NCI-H2081 treated with DMSO at 0.1 percent for 48 hours (cell line): ENCODE measurements around the gene LRRC3.
"Not testable (repeated sequence)": the region's sequence is repeated elsewhere in the genome, so short reads cannot be mapped to it uniquely, and the experiment has no call there.

ENCODE experiments used
- DNase-seq: peaks from one replicate; lab custom pipeline; 2025; lab: John Stamatoyannopoulos, UW

Gene LRRC3

DNA sequence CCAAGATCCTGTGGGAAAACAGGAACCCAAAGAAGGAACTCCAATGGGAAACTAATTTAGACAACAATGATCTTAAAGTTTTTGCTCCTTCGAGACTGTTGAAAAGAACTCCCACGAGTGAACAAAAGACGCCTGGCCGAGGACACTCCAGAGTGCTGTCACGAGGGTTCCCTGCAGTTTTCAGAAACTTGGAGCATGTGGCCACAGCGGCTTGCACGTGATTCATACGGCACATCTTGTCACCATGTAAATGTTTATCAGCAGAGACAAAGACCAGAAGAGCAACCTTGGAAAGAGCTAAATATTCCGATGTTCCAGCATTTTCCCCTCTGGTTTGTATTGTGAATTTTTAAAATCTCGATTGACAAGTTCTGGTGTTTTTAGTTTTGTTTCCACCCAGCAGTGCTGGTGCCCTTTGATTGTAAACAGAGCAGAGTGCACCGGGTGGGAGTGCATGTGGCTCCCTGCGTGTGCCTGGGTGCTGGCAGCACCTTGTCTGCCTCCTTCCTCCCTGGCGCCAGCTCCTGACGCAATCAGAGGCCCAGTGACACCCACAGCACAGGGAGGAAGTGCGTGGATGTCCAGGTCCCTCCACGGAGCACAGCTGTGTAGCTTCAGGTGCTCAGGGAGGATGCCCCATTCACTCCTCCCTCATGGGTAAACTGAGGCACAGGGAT lies 23.0 kb downstream of the LRRC3 start:
- no peak for DNase-seq

DNA sequence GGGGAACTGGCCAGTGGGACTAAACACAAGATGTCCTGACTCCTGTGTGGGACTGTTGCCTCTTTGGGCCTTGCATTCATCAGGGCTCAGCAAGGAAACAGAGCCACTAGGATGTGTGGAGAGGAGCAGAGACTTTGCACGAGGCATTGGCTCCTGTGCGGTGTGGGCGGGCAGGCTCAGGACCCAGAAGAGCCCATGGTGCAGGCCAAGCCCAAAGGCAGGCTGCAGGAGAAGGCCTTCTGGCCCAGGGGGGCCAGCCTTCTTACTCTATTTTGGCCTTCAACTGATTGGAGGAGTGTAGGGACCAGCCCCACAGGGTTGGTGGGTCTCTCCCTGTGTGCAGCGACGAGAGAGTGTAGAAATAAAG lies 23.5 kb downstream of the LRRC3 start:
- DNase-seq: no peak

DNA sequence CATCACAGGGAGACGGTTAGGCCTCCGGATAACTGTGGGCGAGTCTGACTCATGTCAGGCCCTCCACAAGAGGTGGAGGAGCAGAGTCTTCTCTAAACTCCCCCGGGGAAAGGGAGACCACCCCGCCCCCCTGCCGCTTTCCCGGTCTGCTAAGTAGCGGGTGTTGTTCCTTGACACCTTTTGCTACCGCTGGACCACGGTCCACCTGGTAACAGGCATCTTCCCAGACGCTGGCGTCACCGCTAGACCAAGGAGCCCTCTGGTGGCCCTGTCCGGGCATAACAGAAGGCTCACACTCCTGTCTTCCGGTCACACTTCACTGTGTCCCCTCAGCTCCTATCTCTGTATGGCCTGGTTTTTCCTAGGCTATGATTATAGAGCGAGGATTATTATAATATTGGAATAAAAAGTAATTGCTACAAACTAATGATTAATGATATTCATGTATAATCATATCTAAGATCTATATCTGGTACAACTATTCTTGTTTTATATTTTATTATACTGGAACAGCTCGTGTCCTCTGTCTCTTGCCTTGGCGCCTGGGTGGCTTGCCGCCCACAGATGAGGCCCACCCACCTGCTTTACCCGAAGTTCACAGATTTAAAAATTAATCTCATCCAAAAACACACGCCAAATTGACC lies 24.4 kb downstream of the LRRC3 start:
- not testable (repeated sequence) for DNase-seq

DNA sequence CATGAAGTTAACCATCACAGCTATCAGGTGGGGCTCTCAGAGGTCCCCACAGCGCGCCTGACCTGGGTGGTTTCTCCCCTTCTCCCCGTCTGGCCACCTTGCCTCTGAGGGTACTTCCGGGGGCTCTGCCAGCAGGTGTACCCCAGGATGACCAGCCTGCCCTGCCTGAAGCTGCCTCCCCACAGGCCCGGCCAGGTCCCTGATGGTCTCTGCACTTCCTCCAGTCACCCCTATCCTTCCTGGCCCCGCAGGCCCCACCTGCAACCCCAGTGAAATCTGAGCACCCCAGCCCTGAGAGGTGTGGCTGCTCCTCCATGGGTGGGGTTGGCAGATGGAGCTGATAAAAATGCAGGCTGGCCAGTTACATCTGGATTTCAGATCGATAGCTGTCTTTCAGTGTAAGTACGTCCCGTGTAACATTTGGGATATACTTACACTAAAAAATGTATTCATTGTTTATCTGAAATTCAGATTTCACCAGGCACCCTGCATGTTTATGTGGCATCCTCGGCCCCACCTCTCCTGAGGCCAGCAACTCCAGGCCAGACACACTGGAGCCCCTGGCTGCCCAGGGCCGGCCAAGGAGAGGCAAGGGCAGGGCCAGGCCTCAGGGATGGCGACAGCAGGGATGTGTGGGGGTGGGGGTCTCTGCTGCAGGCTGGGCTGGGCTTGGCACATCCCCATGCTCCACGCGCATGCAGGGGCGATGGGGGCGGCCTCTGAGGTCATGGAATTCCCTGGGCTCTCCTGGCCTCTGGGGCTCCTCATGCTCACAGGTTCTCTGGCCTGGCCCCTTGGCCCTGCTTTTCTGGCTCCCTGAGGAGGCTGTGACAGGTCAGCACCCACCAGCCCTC lies 25.1 kb downstream of the LRRC3 start:
- DNase-seq: no peak

DNA sequence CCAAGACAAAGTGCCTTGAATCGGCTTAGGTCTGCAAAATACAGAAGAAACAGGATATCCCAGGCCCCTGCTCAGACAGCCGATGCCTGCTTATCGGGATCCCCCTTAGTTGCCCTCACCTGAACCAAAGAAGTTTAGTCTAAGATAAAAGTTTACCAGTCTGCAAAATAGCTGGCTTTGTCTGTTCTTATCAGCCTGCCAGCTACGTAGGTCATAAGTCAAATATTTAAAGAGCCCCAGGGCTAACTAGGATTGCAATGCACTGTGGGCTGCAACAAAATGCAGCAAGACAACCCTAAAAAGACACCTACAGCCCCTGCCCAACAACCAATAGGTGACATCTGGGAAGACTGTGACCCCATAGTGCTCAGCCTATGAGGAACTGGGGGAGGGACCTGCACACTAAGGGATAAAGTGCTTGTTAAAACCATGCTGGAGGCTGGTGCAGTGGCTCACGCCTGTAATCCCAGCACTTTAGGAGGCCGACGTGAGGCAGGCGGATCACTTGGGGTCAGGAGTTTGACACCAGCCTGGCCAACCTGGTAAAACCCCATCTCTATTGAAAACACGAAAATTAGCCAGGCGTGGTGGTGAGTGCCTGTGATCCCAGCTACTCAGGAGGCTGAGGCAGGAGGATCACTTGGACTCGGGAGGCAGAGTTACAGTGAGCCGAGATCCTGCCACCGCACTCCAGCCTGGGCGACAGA lies 27.4 kb downstream of the LRRC3 start:
- DNase-seq: no peak

DNA sequence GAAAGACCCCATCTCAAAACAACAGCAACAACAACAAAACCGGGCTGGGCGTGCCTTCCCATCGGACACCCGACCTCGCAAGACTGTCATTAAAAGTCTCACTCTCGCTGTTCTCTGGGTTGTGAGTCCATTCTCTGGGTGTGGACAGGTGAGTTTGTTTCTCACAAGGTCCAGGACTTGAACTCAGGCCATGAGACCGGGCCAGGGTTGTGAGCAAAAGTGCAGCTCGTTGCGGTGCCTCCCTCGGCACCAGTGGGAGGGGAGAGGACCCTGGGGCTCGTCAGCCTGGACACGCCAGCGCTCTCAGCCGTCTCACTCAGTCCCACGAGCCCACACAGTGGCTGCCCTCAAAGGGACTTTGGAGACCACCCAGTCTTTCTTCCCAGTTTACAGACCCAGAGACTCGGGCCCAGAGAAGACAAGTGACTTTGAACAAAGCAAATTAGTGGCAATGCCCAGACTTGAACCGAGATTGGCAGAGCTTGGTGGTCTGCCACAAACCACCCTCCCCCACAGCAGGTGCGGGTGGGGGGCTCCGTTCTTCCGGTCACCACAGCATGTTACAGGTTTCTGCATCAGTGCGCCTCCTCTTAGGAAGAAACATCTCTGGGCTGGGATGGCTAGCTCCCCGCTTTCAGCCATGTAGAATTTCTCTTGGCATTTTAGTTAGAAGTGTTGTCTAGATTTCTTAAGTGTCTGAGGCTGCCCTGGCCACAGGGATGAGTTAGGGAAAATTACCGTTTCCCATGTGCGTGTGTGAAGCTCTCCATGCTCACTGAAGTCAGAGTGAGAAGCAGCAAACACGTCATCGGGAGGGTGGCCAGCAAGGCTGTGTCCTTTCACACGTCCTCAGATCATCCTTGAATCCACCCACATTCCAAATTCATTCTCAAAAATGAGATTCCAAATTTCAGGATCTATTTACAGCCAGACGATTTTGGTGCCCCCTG lies 28.3 kb downstream of the LRRC3 start:
- no peak for DNase-seq

DNA sequence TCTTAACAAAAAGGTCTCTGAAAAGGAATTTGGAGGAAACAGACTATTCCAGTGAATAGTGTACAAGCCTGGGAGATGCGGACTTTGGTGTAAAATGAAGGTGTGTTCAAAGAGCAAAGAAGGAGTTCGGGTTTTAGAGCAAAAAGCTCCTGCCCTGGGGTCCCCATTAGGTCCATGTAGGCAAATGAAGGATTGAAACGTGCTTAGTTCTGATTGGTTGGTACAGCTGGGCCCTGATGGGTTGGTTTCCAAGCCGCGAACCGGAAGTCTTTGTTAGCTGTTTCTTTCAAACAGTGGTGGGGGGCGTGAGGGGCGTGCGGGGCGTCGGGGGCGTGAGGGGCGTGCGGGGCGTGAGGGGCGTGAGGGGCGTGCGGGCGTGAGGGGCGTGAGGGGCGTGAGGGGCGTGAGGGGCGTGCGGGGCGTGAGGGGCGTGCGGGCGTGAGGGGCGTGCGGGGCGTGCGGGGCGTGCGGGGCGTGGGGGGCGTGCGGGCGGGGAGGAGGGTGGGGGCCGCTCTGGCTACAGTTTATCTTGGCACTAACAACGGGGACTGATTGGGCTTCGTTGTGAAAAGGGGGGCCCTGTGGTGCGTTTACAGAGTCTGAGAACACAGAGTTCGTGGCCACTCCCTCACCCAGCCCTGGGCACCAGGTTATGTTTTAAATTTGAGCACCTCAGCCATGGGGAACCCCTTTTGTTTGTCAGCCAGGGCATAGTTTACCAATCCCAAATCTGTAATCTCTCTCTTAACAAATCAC lies 29.4 kb downstream of the LRRC3 start:
- no peak for DNase-seq

DNA sequence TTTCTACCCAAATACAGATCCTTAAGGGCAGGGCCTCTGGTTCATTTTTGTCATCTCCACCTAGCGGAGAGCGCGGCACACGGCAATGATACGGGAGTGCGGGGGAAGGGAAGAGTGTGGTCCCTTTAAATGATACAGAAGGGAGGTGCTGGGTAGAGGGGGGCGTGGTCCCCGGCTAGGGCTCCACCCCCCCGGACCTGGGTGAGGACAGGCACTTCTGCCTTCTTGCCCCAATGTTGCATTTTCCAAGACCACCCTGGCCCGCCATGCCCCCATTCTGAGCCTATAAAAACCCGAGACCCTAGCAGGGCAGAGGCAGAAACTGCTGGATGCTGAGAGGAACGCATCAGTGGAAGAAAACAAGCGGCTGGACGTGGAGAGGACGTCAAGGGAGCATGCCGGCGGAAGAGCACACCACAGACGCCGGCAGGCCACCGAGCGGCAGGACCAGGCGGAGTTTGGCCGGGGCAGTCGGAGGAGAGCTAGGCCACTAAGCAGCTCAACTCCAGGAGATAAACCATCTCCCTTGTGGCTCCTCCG lies 30.0 kb downstream of the LRRC3 start:
- DNase-seq: no peak

DNA sequence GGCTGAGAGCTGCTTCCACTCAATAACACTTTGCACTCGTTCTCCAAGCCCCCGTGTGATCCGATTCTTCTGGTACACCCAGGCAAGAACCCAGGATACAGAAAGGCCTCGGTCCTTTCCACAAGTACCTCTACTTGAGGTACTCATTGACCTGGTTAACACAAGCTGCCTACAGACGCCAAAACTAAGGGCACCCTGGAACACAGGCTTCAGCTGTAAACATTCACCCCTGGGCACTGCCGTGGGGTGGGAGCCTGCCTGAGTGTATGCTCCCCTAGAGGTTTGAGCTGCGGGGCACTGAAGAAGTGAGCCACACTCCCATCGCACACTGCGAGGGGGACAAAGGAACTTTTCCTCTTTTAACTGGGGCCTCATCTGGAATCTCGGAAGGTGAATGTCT lies 30.5 kb downstream of the LRRC3 start:
- no peak for DNase-seq

DNA sequence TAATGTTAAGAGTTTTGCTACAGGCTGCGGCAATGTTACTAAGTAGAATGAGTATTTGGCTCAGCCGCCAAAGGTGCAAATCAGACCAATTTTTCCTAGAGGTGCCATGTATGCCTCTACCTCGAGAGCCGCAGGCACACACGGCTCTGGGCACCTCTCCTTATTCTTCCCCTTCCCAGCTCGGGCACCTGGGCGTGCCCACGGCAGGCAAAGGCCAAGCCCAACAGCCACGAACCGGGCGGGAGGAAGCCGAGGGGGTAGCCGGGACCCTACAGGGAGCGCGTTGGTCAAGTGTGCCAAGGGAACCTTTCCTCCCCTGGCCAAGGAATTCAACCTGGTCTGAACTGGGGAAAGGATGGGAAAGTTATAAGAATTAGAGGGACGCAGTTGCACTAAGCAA lies 31.0 kb downstream of the LRRC3 start:
- no peak for DNase-seq

DNA sequence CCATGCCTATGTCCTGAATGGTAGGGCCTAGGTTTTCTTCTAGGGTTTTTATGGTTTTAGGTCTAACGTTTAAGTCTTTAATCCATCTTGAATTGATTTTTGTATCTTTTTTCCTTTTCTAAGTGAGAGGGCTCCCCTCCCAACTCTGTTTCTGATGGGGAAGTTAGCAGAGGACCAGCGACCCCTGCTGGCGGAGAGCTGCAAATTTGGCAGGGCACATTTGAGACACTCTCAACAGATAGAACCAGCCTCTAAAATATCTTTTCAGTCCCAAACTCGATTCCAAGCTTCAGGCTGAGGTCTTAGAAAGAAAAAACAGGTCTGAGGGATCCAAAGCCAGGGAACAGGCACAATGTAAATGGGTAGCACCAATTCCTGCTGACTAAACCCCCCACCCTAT lies 32.5 kb downstream of the LRRC3 start:
- no peak for DNase-seq

DNA sequence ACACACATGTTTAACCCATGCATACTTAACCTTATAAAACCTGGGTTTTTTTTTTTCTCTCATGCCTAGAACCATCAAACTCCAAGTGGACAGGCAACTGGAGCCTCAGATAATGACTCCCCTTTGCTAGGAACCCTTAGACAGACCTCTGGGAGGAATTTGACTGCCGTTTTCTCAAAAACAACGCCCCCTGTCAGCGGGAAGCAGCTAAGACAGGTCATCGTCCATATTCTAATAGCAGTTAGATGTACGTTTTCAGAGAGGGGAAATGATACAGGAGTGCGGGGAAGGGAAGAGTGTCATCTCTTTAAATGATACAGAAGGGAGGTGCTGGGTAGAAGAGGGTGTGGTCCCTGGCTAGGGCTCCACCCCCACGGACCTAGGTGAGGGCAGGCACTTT lies 34.7 kb downstream of the LRRC3 start:
- DNase-seq: no peak

DNA sequence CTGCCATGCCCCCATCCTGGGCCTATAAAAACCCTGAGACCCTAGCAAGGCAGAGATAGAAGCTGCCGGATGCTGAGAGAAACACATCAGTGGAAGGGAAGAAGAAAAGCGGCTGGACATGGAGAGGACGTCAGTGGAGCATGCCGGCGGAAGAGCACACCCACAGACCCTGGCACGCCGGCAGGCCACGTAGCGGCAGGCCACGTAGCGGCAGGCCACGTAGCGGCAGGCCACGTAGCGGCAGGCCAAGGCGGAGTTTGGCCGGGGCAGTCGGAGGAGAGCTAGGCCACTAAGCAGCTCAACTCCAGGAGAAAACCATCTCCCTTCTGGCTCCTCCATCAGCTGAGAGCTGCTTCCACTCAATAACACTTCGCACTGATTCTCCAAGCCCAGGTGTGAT lies 35.1 kb downstream of the LRRC3 start:
- no peak for DNase-seq

DNA sequence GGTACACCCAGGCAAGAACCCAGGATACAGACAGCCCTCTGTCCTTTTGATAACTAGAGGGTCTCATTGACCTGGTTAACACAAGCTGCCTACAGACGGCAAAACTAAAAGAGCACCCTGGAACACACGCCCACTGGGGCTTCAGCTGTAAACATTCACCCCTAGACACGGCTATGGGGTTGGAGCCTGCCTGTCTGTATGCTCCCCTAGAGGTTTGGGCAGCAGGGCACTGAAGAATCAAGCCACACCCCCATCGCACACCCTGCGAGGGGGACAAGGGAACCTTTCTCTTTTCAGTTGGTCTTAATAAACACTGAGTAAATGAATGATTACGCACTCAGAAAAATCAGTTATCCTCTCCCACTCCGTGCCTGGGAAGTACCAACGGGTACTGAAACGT lies 35.5 kb downstream of the LRRC3 start:
- DNase-seq: no peak

DNA sequence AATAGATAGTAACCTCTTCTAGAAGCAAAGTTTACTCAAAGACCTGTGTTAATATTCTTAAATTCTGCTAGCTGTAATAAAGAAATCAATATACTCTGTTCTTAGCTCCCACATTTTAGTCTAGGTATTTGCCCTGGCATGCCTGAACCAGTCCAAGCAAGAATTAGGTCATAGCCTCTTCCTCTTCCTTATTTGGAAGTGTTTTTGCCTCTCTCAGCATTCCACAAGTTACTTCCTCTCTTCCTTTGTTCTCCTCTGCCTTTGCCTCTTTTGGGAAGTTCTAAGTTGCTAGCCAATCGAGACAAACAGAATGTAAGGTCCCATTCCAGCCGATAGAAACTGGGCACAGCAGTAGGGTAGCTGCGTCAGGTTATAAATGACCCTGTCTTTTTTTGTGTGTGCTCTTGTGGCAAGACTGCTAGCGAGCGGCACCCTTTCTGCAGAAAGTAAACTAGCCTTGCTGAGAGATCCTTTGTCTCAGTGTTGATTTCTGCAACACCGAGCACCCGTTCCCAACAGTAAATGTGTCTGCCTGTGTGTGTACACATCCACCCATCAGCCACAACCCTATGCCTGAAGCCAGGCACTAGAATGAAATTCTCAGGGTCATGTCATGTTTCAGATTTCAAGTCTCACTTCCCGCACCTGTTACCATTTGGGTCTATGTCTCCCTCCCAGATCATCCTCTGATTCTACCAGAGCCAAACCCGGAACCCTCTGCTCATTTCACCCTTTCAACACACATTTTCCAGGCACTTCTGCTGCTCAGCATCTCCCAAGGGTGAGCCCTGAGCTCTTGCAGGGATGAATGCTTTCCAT lies 37.5 kb downstream of the LRRC3 start:
- DNase-seq: no peak

DNA sequence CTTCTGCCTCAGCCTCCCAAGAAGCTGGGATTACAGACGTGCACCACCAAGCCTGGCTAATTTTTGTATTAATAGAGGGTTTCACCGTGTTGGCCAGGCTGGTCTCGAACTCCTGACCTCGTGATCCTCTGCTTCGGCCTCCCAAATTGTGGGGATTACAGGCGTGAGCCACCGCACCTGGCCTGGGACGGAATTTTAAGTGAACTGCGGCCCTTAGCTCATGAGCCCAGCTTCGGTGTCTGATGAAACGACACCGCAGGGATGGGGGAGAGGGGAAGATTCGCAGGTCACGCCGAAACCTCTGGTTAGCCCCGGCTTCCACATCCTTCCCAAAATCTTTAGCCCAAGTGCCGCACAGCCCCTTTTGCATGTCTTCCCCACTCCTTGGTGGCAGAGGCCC lies 39.1 kb downstream of the LRRC3 start:
- DNase-seq: no peak

DNA sequence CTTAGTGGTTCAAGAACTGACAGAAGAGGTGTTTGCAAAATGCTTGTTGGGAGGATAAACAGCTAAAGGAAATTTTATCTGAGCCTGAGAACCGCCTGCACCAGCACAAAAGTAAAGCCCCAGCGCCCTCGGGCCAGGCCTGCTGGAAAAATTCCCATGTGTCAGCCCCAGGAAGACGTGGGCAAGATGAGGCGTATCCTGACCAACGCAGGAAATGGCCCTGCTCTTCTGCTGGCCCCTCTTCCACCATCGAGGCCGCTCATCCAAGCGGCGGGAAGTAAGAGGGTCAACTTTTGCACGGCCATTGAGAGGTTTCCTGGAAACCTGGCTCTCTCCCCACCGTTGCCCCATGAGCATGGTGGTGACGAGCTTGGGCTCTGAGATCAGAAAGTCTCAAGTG lies 39.6 kb downstream of the LRRC3 start:
- DNase-seq: no peak

DNA sequence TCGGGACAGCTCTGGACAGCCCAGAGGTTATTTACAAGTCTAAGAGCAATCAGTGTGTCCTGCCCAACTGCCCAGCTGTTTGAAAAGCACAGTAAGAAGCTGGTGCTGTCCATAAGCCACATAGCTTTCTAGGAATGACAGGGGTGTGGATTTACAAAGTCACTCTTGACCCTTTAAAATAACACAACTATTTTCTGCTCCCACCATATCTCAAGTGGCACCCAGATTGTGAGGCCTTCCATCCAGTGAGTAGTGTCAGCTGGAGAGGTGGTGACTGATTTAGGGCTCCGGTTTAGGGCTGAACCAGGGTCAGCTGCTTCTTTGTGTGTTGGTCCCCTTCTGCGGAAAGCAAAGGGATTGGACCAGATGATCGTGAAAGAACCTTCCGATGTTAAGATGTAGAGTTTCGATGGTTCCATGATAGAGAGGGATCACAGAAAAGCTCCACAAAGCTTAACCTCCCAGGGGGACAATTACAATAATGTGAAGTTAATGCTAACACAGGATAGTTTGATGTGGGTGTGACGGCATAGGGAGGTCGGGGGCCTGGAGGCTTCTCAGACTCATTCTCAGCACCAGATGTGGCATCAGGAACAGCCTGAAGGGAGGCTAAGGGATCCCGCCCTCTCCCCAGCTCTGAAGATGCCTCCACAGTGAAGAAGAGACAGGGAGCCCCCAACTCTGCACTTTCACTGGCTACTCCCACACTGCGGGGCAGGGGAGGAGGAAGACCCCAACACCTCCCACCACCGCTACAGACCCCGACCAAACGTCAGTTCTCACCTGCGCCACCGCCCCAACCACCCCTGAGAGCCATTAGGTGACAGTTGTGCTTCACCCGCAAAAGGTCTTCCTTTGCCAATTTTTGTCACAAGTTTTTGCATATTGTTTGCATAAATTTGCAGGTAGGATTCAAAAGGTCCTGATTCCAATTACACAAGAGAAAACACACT lies 40.6 kb downstream of the LRRC3 start:
- no peak for DNase-seq
